ENCODE data around the gene CA12. TPM values are rescaled to one million over a fixed set of nuclear protein-coding genes. Genes with fewer than 3 reads are reported as not detected.

Gene CA12
- total and polyA plus RNA-seq, 2 of the 8 experiments (the other 6 are each of a cell fraction or from before 2014, with no cell fraction given), result 4.7 to 4.9 TPM

- H4K8ac ChIP-seq (ENCODE audit: extremely low read depth, insufficient read depth, low read length), result no peak overlapping the region
- CTCF ChIA-PET (ENCODE audit: partially characterized antibody), result interaction anchor here (0.6 to 1.7 kb wide), 5 partner anchors 10 to 110 kb away, joined by 3 to 5 read pairs (median 3); no protein-coding TSS in a partner anchor
These were observed 69.4 kb downstream of the CA12 start for GRCh38 chr15:63312286-63312685.

More at GRCh38 chr15:63312286-63312685, 69.4 kb downstream of the CA12 start:
- Histone ChIP-seq H3K9ac (replicated peaks in 1 of 4; ENCODE audit: extremely low read depth in 1 of 4, low read depth in 3 of 4, low read length in 3 of 4) (0 out of 7 replicates have a peak overlapping the region, but pooled peaks of 1 of the 4 experiments have one; percentile 40), H3K23ac (ENCODE audit: insufficient read length) (no peak overlapping the region), H2BK5ac (ENCODE audit: low read depth, low read length) (0 out of 2 replicates have a peak overlapping the region, but pooled peaks have one; percentile 72), H3K4me1 (replicated peaks in 1 of 4; ENCODE audit: control insufficient read depth in 3 of 4, insufficient read depth in 4 of 4, low read length in 3 of 4) (peaks cover 0 to 19% (median 12%) of the 10 kb centered on the region in 4 experiments), H3K4me2 (ENCODE audit: insufficient read depth in 1 of 2, low read depth in 2 of 2, low read length in 2 of 2) (peak overlapping the region; percentile 35 to 74; a peak in 3 of 4 replicates), H2AK5ac (ENCODE audit: low read depth, low read length) (no peak overlapping the region), H3K27me3 (replicated peaks in 1 of 4; ENCODE audit: control insufficient read depth in 3 of 4, extremely low read depth in 1 of 4, insufficient read depth in 3 of 4, low read length in 3 of 4) (no peaks in the 10 kb centered on the region), H4K91ac (replicated peaks; ENCODE audit: insufficient read length, low read length) (peak overlapping the region; percentile 76), H3K4me3 (ENCODE audit: extremely low read depth in 1 of 4, insufficient read depth in 2 of 4, low read depth in 3 of 4, low read length in 4 of 4) (peak overlapping the region in 1 of 4 experiments; percentile 23; a peak in 1 of 8 replicates), H3K79me1 (ENCODE audit: low read depth, low read length) (no peaks in the 10 kb centered on the region), H3K56ac (replicated peaks; ENCODE audit: insufficient read length, low read depth, low read length) (no peak overlapping the region), H3K14ac (ENCODE audit: insufficient read length) (no peak overlapping the region), H2BK15ac (ENCODE audit: low read length) (no peak overlapping the region), H4K5ac (ENCODE audit: insufficient read length, low read depth, low read length) (no peak overlapping the region), H3K9me3 (ENCODE audit: insufficient read depth in 2 of 2, low read depth in 1 of 2, low read length in 1 of 2) (no peaks in the 10 kb centered on the region), H2BK120ac (replicated peaks; ENCODE audit: low read depth, low read length) (no peak overlapping the region), H4K20me1 (replicated peaks in 1 of 2; ENCODE audit: control insufficient read depth in 1 of 2, insufficient read depth in 2 of 2, low read length in 2 of 2) (no peaks in the 10 kb centered on the region), H3K23me2 (ENCODE audit: low read depth, low read length) (no peaks in the 10 kb centered on the region), H3K27ac (ENCODE audit: low read depth, low read length) (no peak overlapping the region), H3K36me3 (ENCODE audit: control insufficient read depth in 2 of 4, insufficient read depth in 4 of 4, low read length in 3 of 4) (no peaks in the 10 kb centered on the region), H2BK12ac (ENCODE audit: low read depth, low read length) (no peak overlapping the region; the same call in 1 of the 2 replicates), H3K79me2 (ENCODE audit: control insufficient read depth in 1 of 2, insufficient read depth in 2 of 2, low read length in 2 of 2) (0 out of 4 replicates have a peak, but pooled peaks cover 0 to 3% of the 10 kb centered on the region in 2 experiments), H2AFZ (ENCODE audit: low read length) (no peak overlapping the region), H3K4ac (replicated peaks; ENCODE audit: insufficient read length, low read depth, low read length) (no peak overlapping the region), H3K18ac (ENCODE audit: extremely low read depth, low read length) (no peak overlapping the region), H2BK20ac (ENCODE audit: low read length) (no peak overlapping the region)
- POLR2A ChIA-PET (ENCODE audit: partially characterized antibody), result interaction anchor here (0.9 to 1.7 kb wide), 3 partner anchors 11 to 29 kb away, joined by 3 to 4 read pairs (median 3); no protein-coding TSS in a partner anchor
- DNase-seq (ENCODE audit: low read depth in 1 of 2, low spot score in 2 of 2) (peak in 1 of 2 experiments; percentile 38), FAIRE-seq (no peak)
- TF ChIP-seq MAFK (IDR thresholded peaks at IDR 0.05; ENCODE audit: low read depth, low read length), result no peak
- no peak for TF ChIP-seq SP2 (IDR thresholded peaks at IDR 0.05; ENCODE audit: low read length)
- no peak for TF ChIP-seq ATF2 (IDR thresholded peaks at IDR 0.05; ENCODE audit: low read length)
- 41% methylated on average over 1 of the region's 1 CpG; no CpG with 5 or more reads in 1 of the 2 experiments for WGBS, 2 experiments (ENCODE audit: extremely low coverage in 1 of 2, insufficient coverage in 1 of 2, insufficient read length in 1 of 2, insufficient replicate concordance in 2 of 2, low coverage in 1 of 2, low lambda C conversion rate in 2 of 2, missing lambda C conversion rate in 1 of 2)
